IMR-90 (cell line): ENCODE measurements around the gene CALML4. TPM values are rescaled to one million over a fixed set of nuclear protein-coding genes. Genes with fewer than 3 reads are reported as not detected.

Experiments used
- ATAC-seq: fragments of 200-7000 bp; cut with Tn5 transposase; 2 replicates; pipeline ENCODE4 v1.9.1; 2020; ENCODE audit warnings: low read depth, mild to moderate bottlenecking, moderate library complexity
- BruUV-seq: library from RNA; stranded (reverse); fragments of 400-500 nt; replicated peaks from 2 replicates; lab custom pipeline; 2021; lab: Mats Ljungman, UMichigan
- CTCF ChIA-PET: fragments of 300-600 bp; formaldehyde crosslinking; extraction: SDS; loops from one replicate; lab custom pipeline; 2021; ENCODE audit warnings: antibody characterized with exemption; lab: Yijun Ruan, JAX
- POLR2A ChIA-PET: fragments of 300-600 bp; sonication (Branson Sonifier 250); formaldehyde crosslinking; loops from one replicate; lab custom pipeline; 2022; ENCODE audit warnings: antibody characterized with exemption; ENCODE audit not compliant: unreplicated experiment; lab: Charles Lee
- DNase-seq: peaks from one replicate; pipeline ENCODE4 v3.0.0; 2013
- H2AFZ ChIP-seq: replicated peaks from 2 replicates; pipeline ENCODE3; 2013; ENCODE audit warnings: low read length, mild to moderate bottlenecking; ENCODE audit not compliant: poor library complexity
- H2AK5ac ChIP-seq: 2 replicates; pipeline ENCODE4 v1.6.1; 2013; ENCODE audit warnings: low read depth, low read length, inconsistent platforms
- H2AK9ac ChIP-seq: replicated peaks from 2 replicates; pipeline ENCODE3; 2013; ENCODE audit warnings: mild to moderate bottlenecking, low read depth, low read length, moderate library complexity; ENCODE audit not compliant: poor library complexity
- H2BK120ac ChIP-seq: 2 replicates; pipeline ENCODE4 v1.6.1; 2013; ENCODE audit warnings: low read depth, low read length, inconsistent platforms
- H2BK15ac ChIP-seq: 3 replicates; pipeline ENCODE4 v1.6.1; 2013; ENCODE audit warnings: low read depth, low read length, inconsistent platforms
- H2BK20ac ChIP-seq: 2 replicates; pipeline ENCODE4 v1.6.1; 2013; ENCODE audit warnings: low read depth, mild to moderate bottlenecking, inconsistent platforms, low read length, moderate library complexity
- H2BK5ac ChIP-seq: 2 replicates; pipeline ENCODE4 v1.6.1; 2013; ENCODE audit warnings: mild to moderate bottlenecking, low read depth, low read length, inconsistent platforms; ENCODE audit not compliant: poor library complexity, severe bottlenecking
- H3K14ac ChIP-seq: replicated peaks from 2 replicates; pipeline ENCODE4 v1.6.1; 2013; ENCODE audit warnings: low read depth, low read length, inconsistent platforms
- H3K18ac ChIP-seq: 2 replicates; pipeline ENCODE4 v1.6.1; 2013; ENCODE audit warnings: low read depth, low read length, control low read depth
- H3K23ac ChIP-seq: 2 replicates; pipeline ENCODE4 v1.6.1; 2013; ENCODE audit warnings: low read depth, low read length, inconsistent platforms
- H3K27ac ChIP-seq: 2 replicates; pipeline ENCODE4 v1.5.1; 2013; ENCODE audit warnings: mild to moderate bottlenecking, control low read depth, low read length; ENCODE audit not compliant: insufficient read depth
- H3K27me3 ChIP-seq: 2 replicates; pipeline ENCODE4 v1.6.1; 2013; ENCODE audit warnings: low read length; ENCODE audit not compliant: control insufficient read depth, insufficient read depth
- H3K36me3 ChIP-seq: 2 replicates; pipeline ENCODE4 v1.6.1; 2013; ENCODE audit warnings: low read length, mixed read lengths; ENCODE audit not compliant: control insufficient read depth, insufficient read depth
- H3K4ac ChIP-seq: 2 replicates; pipeline ENCODE4 v1.6.1; 2013; ENCODE audit warnings: low read depth, low read length, inconsistent platforms
- H3K4me1 ChIP-seq: 2 replicates; pipeline ENCODE4 v1.6.1; 2013; ENCODE audit warnings: low read length, mixed read lengths; ENCODE audit not compliant: control insufficient read depth, insufficient read depth
- H3K4me2 ChIP-seq: 2 replicates; pipeline ENCODE4 v1.6.1; 2013; ENCODE audit warnings: low read depth, mild to moderate bottlenecking, control low read depth, low read length, moderate library complexity
- H3K4me3 ChIP-seq: 2 replicates; pipeline ENCODE4 v1.5.1; 2013; ENCODE audit warnings: low read depth, mild to moderate bottlenecking, control low read depth, low read length, moderate library complexity; ENCODE audit not compliant: insufficient read depth
- H3K56ac ChIP-seq: 2 replicates; pipeline ENCODE4 v1.6.1; 2013; ENCODE audit warnings: low read length, inconsistent platforms; ENCODE audit not compliant: insufficient read depth; ENCODE audit errors: extremely low read depth
- H3K79me1 ChIP-seq, 2 experiments: 2 replicates each; pipeline ENCODE4 v1.6.1; 2013; ENCODE audit warnings: low read length in 2 of 2, inconsistent platforms in 1 of 2, low read depth in 1 of 2
- H3K9ac ChIP-seq: 2 replicates; pipeline ENCODE4 v1.6.1; 2013; ENCODE audit warnings: low read depth, low read length, control low read depth
- H3K9me1 ChIP-seq: 2 replicates; pipeline ENCODE4 v1.6.1; 2013; ENCODE audit warnings: low read length, inconsistent platforms; ENCODE audit not compliant: insufficient read depth
- H3K9me3 ChIP-seq: 2 replicates; pipeline ENCODE4 v1.6.1; 2013; ENCODE audit warnings: low read length; ENCODE audit not compliant: control insufficient read depth, insufficient read depth
- H4K20me1 ChIP-seq: 2 replicates; pipeline ENCODE4 v1.6.1; 2013; ENCODE audit warnings: low read length, inconsistent platforms; ENCODE audit not compliant: insufficient read depth
- H4K5ac ChIP-seq: 2 replicates; pipeline ENCODE4 v1.6.1; 2013; ENCODE audit warnings: mild to moderate bottlenecking, low read depth, low read length, control low read depth
- H4K8ac ChIP-seq, 2 experiments: 2 replicates each; pipeline ENCODE4 v1.6.1; 2013; ENCODE audit warnings: low read depth in 2 of 2, low read length in 2 of 2, control low read depth in 1 of 2, inconsistent platforms in 1 of 2
- H4K91ac ChIP-seq: 2 replicates; pipeline ENCODE4 v1.6.1; 2013; ENCODE audit warnings: low read depth, low read length, inconsistent platforms; ENCODE audit not compliant: insufficient read depth
- CHD1 ChIP-seq: IDR thresholded peaks from 2 replicates; pipeline ENCODE4 v1.6.1; 2012; ENCODE audit warnings: low read depth, low read length, improper control_type of control experiment
- MAFK ChIP-seq: IDR thresholded peaks from 2 replicates; pipeline ENCODE4 v1.6.1; 2012; ENCODE audit warnings: low read depth, low read length, improper control_type of control experiment
- NFE2L2 ChIP-seq: fragments of 150-350 bp; IDR thresholded peaks from 2 replicates; pipeline ENCODE4 v1.6.1; 2016; ENCODE audit warnings: low read depth, mild to moderate bottlenecking, low read length
- RFX5 ChIP-seq: IDR thresholded peaks from 2 replicates; pipeline ENCODE4 v1.8.0; 2012; ENCODE audit warnings: low read depth, mild to moderate bottlenecking, low read length, moderate library complexity
- WGBS, 2 experiments: methylation state at CpG; one replicate each; pipeline versions ENCODE4 v1.1.5 to v1.1.7; 2013; ENCODE audit warnings: missing lambda C conversion rate in 2 of 2; ENCODE audit not compliant: insufficient read length in 1 of 2; ENCODE audit errors: extremely low coverage in 2 of 2; 5-methylcytosine and 5-hydroxymethylcytosine counted together
- dilution Hi-C: fragments of 300-500 bp; cut with HindIII; formaldehyde crosslinking; loops from one replicate; pipeline ENCODE4 v1.14.3; 2018; ENCODE audit warnings: low sequenced_read_pairs; ENCODE audit not compliant: unreplicated experiment
- in situ Hi-C: fragments of 300-500 bp; cut with MboI; formaldehyde crosslinking; loops from 3 replicates; pipeline ENCODE4 v1.14.3; 2019; ENCODE audit warnings: low sequenced_read_pairs, inconsistent platforms, mixed read lengths
- intact Hi-C: fragments of 100-400 bp; cut with micrococcal nuclease; formaldehyde crosslinking; loops from 2 replicates; pipeline ENCODE4 v1.10.0; 2022
- polyA plus RNA-seq, 3 experiments: library from polyadenylated mRNA; depleted of rRNA; stranded (reverse); fragments of >200 nt; gene quantifications; 2 replicates each; pipeline ENCODE4 v1.2.3, GENCODE V29; 2012; ENCODE audit warnings: low replicate concordance in 1 of 3
- total RNA-seq: library from RNA; depleted of rRNA; stranded (reverse); fragments of >200 nt; gene quantifications from 2 replicates; pipeline ENCODE4 v1.2.3, GENCODE V29; 2012
- TF ChIP-seq, protein P1 (sequence below): fragments of 150-350 bp; IDR thresholded peaks from 2 replicates; pipeline ENCODE4 v1.6.1; 2017; ENCODE audit warnings: mild to moderate bottlenecking, antibody characterized with exemption, low read length, low read depth
- TF ChIP-seq, protein P2 (sequence below): conservative IDR thresholded peaks from 2 replicates; pipeline ENCODE4 v1.5.1; 2012; ENCODE audit warnings: mild to moderate bottlenecking, low read depth, low read length, improper control_type of control experiment

CALML4 gene
- total and polyA plus RNA-seq, 2 of the 4 experiments (the other 2 are of a cell fraction): 0.36 to 1.3 TPM

DNA sequence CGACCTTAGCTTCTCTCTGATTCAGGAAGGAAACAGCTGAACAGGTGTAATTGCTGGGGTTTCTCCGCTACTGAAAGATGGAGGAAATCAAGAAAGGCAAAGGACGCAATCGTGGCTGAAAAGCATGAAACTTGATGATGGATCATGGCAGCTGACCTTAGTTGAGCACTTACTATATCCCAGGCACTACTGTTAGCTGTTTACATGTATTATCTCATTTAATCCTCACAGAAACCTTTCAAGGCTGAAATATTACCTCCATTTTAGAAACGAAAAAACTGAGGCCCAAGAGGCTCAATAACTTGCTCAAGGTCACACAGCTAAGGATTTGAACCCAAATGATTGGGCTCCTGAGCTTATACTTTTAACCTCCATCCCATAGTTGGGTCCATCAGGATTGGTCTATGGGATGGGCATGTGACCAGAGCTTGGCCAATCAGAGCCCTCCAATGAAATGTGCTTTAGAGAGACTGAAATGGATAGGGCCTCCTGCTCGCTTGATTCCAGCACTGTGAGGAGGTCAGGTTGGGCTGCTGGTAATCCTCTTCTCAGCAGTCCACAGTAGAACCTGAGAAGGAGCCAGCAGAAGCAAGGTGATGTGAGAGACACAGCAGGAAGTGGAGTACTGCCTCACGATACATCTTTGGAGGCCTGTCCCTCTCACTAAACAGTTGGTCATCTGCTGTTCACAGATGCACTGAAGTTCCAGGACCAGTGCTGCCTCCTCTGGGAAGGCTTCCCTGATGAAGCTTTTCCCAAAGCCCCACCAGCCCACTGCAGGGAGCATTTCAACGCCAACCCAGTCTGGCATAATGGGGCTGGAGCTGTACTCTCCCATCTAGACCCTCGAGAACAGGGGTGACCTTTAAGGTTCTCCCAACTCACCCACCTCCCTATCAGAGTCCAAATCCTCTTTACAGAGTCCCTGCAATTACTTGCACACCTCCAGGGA, 14.0 kb upstream of the CALML4 start:
- no peak for ATAC-seq
- H3K4me2 ChIP-seq: no peak overlapping the region
- no peak overlapping the region for H4K8ac ChIP-seq
- dilution Hi-C loops (no loop called here), in situ Hi-C loops (no loop called here), intact Hi-C loops (no loop called here)
- no peaks in the 10 kb centered on the region; the same call in 1 of the 2 replicates for H3K36me3 ChIP-seq
- no peak overlapping the region for H3K4me3 ChIP-seq
- no peak overlapping the region for H4K91ac ChIP-seq
- no peaks in the 10 kb centered on the region for H3K9me3 ChIP-seq
- TF ChIP-seq NFE2L2 (no peak), CHD1 (no peak), MAFK (no peak), RFX5 (no peak)
- TF ChIP-seq, protein P1, sequence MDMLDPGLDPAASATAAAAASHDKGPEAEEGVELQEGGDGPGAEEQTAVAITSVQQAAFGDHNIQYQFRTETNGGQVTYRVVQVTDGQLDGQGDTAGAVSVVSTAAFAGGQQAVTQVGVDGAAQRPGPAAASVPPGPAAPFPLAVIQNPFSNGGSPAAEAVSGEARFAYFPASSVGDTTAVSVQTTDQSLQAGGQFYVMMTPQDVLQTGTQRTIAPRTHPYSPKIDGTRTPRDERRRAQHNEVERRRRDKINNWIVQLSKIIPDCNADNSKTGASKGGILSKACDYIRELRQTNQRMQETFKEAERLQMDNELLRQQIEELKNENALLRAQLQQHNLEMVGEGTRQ: peak; percentile 73
- TF ChIP-seq, protein P2, sequence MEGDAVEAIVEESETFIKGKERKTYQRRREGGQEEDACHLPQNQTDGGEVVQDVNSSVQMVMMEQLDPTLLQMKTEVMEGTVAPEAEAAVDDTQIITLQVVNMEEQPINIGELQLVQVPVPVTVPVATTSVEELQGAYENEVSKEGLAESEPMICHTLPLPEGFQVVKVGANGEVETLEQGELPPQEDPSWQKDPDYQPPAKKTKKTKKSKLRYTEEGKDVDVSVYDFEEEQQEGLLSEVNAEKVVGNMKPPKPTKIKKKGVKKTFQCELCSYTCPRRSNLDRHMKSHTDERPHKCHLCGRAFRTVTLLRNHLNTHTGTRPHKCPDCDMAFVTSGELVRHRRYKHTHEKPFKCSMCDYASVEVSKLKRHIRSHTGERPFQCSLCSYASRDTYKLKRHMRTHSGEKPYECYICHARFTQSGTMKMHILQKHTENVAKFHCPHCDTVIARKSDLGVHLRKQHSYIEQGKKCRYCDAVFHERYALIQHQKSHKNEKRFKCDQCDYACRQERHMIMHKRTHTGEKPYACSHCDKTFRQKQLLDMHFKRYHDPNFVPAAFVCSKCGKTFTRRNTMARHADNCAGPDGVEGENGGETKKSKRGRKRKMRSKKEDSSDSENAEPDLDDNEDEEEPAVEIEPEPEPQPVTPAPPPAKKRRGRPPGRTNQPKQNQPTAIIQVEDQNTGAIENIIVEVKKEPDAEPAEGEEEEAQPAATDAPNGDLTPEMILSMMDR: no peak
- H3K14ac ChIP-seq: no peak overlapping the region
- CTCF ChIA-PET: no interaction called here
- H2BK15ac ChIP-seq: no peak overlapping the region
- no peaks in the 10 kb centered on the region for H3K4me1 ChIP-seq
- H2AK9ac ChIP-seq: no peak overlapping the region
- H2BK20ac ChIP-seq: no peak overlapping the region
- no peak overlapping the region for H4K5ac ChIP-seq
- no peak overlapping the region for H2BK120ac ChIP-seq
- peaks cover 24% of the 10 kb centered on the region for H4K20me1 ChIP-seq
- no peak overlapping the region for H3K9ac ChIP-seq
- H3K9me1 ChIP-seq: peaks cover 15% of the 10 kb centered on the region; the same call in 1 of the 2 replicates
- no peak overlapping the region for H3K23ac ChIP-seq
- peaks cover 48 to 64% of the 10 kb centered on the region in 2 experiments for H3K79me1 ChIP-seq
- no peaks in the 10 kb centered on the region for H3K27me3 ChIP-seq
- no peak overlapping the region for H3K56ac ChIP-seq
- 96% methylated on average over 4 of the region's 9 CpGs; no CpG with 5 or more reads in 1 of the 2 experiments for WGBS, 2 experiments
- H3K4ac ChIP-seq: no peak overlapping the region
- BruUV-seq: no TSS peak
- H2AFZ ChIP-seq: no peak overlapping the region
- H3K18ac ChIP-seq: no peak overlapping the region
- no peak overlapping the region for H3K27ac ChIP-seq
- POLR2A ChIA-PET: no interaction called here
- H2BK5ac ChIP-seq: no peak overlapping the region
- H2AK5ac ChIP-seq: no peak overlapping the region
- DNase-seq: no peak
